HG03460 (cell line): Measurements from ENCODE around the gene TRIML1.

Experiments
- ATAC-seq: cut with Tn5 transposase; IDR thresholded peaks from one replicate; pipeline ENCODE4 v1.9.1; 2021; ENCODE audit not compliant: unreplicated experiment

TRIML1 gene

GRCh38 chr4:188139141-188139540 lies at the start of gene TRIML1:
TSS of gene TRIML1 (plus strand) at chr4:188139441. CDS start at chr4:188139559, 118 bp downstream.
- no peak for ATAC-seq

DNA sequence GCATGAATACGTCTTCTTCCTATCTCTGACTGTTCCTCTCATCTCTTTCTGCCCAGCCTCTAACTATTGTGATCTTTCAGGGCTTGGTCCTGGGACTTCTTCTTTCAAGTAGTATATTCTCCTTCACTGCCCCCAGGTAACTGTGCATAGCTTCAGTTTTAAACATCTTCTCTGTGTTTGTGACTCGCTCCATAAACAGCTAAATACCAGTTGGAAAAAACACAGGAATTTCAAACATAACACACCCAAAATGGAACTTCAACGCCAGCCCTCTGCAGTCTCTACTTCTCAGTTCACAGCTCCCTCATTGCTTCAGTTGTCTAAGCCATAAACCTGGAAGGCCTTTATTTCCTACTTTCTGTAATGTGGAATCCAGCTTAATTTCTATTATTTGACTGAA lies 46.4 kb upstream of the TRIML1 start:
- ATAC-seq: no peak

DNA sequence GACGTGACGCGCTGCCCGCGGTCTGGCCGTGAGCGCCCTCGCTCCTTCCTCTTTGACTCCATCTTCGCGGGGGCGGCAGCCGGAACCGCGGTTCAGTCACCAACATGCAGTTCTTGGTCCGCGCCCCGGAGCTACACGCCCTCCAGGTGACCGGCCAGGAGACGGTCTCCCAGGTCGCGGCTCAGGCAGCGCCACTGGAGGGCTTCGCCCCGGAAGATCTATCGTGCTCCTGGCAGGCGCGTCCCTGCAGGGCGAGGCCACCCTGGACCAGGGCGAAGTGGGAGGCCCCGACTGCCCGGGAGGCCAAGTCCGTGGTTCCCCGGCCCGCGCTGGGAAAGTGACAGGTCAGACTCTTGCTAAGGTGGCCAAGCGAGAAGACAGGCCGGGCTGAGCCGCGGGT lies 32.8 kb upstream of the TRIML1 start:
- no peak for ATAC-seq

DNA sequence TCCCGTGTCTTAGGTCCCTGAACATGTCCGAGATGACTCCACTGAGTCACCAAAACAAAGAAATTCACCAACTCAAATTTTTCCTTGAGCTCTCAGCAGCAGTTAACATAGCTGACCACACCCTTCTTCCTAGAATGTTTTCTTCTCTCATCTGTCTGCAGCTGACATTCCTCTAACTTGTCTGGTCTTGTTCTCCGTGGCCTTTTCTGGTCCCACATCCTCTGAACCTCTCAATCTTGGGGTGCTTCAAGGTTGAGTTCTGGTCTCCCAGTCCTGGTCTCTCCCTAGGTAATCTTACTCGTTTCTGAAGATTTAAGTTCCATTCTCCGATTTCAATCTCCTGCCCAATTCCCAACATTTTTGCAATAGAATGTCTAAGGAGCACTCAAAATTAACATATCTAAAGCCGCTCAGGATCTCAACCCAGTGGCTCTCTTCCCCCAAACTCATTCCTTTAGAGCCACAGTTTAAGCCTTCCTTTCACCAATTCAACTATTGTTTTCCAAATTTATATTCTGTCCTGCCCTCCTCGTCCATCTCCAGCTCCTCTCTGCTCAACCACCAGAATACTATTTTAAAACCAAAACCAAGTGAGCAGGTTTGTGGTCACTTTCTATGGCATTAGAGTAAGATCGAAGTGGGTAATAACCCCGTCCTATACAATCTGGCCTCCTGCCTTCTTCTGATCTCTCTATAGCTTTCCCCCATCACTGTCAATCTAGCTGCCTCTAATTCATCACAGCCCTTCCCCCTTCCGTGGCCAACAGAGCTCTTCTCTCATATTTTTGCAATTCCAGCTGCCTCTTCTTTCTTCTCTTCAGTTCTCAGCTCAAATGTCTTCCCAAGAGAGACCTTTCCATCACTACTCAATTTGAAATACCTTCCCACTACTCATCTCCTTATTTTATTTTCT lies 31.1 kb upstream of the TRIML1 start:
- ATAC-seq: no peak

- no peak for ATAC-seq
These were observed 30.0 kb upstream of the TRIML1 start, which contains the start of gene TRIML2 for GRCh38 chr4:188109157-188109755. TSS of gene TRIML2 (minus strand) at chr4:188109603. CDS start at chr4:188105368, 4,235 bp downstream.

DNA sequence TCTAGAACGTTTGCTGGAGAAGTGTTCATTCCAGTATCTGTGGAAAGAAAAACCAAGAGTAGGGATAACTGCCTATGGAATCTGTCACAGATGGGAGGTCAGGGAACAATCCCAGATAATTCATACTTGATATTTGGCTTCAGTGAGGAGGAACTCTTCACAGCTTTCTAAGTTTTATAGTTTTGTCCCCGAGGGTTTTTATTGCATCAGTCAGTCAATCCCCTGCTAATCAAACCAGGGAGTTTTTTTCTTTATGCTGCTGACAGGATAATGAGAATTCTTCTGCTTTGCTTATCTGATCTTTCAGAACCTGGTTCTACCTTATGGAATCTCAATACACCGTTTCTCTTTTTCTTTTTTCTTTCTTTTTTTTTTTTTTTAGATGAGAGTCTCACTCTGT lies 29.2 kb upstream of the TRIML1 start:
- no peak for ATAC-seq

DNA sequence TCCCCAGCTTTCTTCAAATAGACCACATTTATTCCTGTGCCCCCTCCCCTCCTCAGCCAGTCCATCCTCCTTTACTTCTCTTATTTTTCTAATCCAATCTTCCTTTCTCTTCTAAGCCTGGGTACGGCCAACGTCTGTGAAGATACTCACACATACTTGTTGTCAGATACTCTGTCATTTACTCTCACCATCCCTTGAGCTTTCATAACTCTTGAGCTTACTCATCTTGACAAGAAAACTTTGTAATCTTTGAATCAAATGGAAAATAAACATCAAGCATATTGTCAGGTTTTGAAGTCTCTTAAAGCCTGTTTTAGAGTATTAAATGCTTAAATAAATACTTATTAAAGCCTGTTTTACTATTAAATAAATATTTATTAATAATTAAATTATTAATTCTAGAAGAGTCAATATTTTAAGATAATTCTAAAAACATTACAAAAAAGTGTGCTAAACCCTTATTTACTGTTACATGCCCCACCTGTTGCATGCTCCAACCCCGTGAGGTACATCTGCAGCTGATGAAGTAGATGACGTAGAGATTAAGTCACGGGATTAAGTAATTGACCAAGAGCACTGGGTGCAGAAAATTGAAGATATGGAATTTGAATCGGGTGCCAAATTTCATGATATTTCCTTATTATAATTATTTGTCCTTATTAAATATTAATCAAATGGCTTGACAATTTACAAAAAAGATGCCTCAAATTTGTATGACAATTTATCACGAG lies 28.3 kb upstream of the TRIML1 start:
- no peak for ATAC-seq

- no peak for ATAC-seq
These were observed 27.3 kb upstream of the TRIML1 start for GRCh38 chr4:188111955-188112354.

GRCh38 chr4:188113156-188113555 lies 26.1 kb upstream of the TRIML1 start:
- no peak for ATAC-seq

DNA sequence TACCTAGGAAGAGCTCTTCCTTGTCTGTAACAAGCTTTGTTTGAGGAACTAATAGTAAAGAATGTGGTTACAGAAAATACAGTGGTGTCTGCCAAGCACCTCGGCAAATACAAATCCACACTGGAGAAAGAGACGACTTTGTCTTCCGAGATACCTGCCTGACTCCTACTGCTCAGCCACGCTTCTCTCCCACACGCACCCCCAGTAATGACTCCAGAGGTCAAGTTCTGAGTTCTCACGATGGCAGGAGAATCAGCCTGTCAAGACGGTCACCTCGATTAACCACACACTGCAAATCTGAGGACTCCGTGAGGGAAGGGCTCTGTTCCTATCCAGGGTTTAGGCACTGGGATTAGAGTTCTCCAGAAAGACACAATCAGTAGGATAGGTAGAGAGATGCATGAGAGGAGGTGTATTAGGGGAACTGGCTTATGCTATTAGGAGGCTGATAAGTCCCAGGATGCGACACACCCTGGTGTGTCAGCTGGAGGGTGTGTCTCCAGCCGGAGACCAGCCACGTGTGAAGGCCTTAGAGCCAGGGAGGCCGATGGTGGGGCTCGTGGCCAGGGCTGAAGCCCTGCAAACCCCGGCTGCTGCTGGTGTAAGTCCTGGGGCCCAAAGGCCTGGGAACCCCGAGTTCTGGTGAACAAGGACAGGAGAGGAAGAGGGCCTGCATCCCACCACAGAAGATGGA lies 21.5 kb upstream of the TRIML1 start:
- ATAC-seq: no peak

GRCh38 chr4:188121530-188121929 lies 17.7 kb upstream of the TRIML1 start:
- ATAC-seq: no peak

- ATAC-seq: no peak
These were observed 11.9 kb upstream of the TRIML1 start for GRCh38 chr4:188127214-188127874.

DNA sequence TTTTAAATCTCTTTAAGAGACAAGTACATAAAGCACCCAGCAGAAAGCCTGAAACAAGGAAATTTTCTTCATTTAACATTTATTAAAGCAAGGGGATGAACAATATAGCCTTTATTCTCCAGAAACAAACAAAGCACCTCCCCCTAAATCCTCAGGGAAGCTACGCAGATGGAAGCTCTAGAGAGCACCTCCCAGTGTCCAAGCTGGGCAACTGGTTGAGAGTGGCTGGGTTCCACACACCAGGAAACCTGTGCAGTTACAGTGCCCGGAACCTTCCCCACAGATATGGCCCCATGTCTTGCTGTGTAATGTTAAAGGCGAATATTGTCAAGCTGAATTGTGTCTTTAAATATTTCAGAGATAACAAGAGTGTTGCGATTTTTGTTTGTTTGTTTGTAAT lies 8.9 kb upstream of the TRIML1 start:
- ATAC-seq: no peak

DNA sequence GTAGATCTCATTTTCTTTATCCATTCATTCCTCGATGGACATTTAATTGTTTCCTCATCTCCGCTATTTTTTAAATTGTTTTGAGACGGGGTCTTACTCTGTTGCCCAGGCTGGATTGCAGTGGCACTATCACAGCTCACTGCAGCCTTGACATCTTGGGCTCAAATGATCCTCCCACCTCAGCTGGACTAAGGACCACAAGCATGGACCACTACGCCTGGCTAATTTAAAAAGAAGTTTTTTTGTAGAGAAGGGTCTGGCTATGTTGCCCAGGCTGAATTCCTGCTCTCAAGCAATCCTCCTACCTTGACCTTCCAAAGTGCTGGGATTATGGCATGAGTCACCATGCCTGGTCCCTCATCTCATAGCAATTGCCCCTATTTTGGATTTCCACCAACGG lies 7.0 kb upstream of the TRIML1 start:
- no peak for ATAC-seq

GRCh38 chr4:188138227-188138626 lies 1.0 kb upstream of the TRIML1 start:
- ATAC-seq: no peak

DNA sequence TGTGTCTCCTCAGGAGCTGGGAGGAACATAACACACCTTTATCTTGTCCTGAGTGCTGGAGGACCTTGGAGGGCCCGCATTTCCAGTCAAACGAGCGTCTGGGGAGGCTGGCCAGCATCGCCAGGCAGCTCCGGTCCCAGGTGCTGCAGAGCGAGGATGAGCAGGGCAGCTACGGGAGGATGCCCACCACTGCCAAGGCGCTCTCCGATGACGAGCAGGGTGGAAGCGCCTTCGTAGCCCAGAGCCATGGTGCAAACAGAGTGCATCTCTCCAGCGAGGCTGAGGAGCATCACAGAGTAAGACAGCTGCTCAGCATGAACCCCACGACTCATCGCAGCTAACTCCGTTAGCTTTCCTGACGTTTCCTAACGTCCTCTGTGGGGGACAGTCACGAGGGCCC lies 430 bp downstream of the TRIML1 start:
- no peak for ATAC-seq

GRCh38 chr4:188143731-188144130 lies 4.5 kb downstream of the TRIML1 start:
- ATAC-seq: no peak

DNA sequence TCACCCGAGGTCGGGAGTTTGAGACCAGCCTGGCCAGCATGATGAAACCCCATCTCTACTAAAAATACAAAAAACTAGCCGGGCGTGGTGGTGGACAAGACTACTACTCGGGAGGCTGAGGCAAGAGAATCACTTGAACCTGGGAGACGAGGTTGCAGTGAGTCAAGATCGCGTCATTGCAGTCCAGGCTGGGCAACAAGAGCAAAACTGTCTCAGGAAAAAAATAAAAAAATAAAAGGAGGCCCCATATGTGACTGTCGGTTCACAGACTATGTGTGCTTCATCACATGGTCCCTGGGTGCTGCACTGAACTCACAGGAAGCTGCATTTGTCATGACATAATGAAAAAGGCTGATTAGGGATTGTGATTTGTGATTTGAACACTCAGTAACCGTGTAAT lies 6.4 kb downstream of the TRIML1 start:
- ATAC-seq: no peak

- ATAC-seq: no peak
These were observed 7.4 kb downstream of the TRIML1 start for GRCh38 chr4:188146618-188147017.

- no peak for ATAC-seq
These were observed 7.9 kb downstream of the TRIML1 start for GRCh38 chr4:188147176-188147575.

GRCh38 chr4:188147776-188148175 lies 8.5 kb downstream of the TRIML1 start:
- no peak for ATAC-seq
